Endothelial cell (in vitro differentiated cells): ENCODE results near the gene PSMA7. TPM values are rescaled to one million over a fixed set of nuclear protein-coding genes. Genes with fewer than 3 reads are reported as not detected.
A peak's percentile ranks its signal among the peaks of the same experiment; 100 is the strongest.

Experiments
- DNase-seq: peaks from one replicate; pipeline ENCODE4 v3.0.0; 2021; ENCODE audit warnings: low spot score
- H3K27ac Mint-ChIP-seq: one replicate; pipeline ENCODE4 v1.8.0; 2021; ENCODE audit warnings: mixed read lengths, inconsistent platforms; ENCODE audit not compliant: unreplicated experiment
- H3K27me3 Mint-ChIP-seq: one replicate; pipeline ENCODE4 v1.8.0; 2021; ENCODE audit warnings: mild to moderate bottlenecking, moderate library complexity, mixed read lengths, inconsistent platforms; ENCODE audit not compliant: unreplicated experiment
- H3K36me3 Mint-ChIP-seq: one replicate; pipeline ENCODE4 v1.8.0; 2021; ENCODE audit warnings: mild to moderate bottlenecking, low read depth, mixed read lengths, inconsistent platforms; ENCODE audit not compliant: unreplicated experiment
- H3K4me1 Mint-ChIP-seq: one replicate; pipeline ENCODE4 v1.8.0; 2021; ENCODE audit warnings: mild to moderate bottlenecking, mixed read lengths, inconsistent platforms; ENCODE audit not compliant: unreplicated experiment
- H3K4me3 Mint-ChIP-seq: one replicate; pipeline ENCODE4 v1.8.0; 2021; ENCODE audit warnings: mild to moderate bottlenecking, mixed read lengths, inconsistent platforms; ENCODE audit not compliant: unreplicated experiment
- H3K9me3 Mint-ChIP-seq: one replicate; pipeline ENCODE4 v1.8.0; 2021; ENCODE audit warnings: mixed read lengths, inconsistent platforms; ENCODE audit not compliant: unreplicated experiment
- CTCF ChIP-seq: fragments of 200-600 bp; sonication (generic); IDR thresholded peaks from one replicate; pipeline ENCODE4 v1.5.0; 2021; ENCODE audit warnings: antibody characterized with exemption; ENCODE audit not compliant: unreplicated experiment
- total RNA-seq: library from RNA; stranded (reverse); fragmentation: NEBNext Ultra II Directional; extraction: Animal tissue kit (Norgen Biotek cat#: 25700); gene quantifications from one replicate; pipeline ENCODE4 v1.2.1, GENCODE V29; 2021; ENCODE audit not compliant: unreplicated experiment

PSMA7 gene
- total RNA-seq, 1 donor from 2014 or later, result 302 TPM

- TF ChIP-seq CTCF, result no peak
- no peak overlapping the region for H3K4me3 Mint-ChIP-seq
- no peak for DNase-seq
- H3K4me1 Mint-ChIP-seq, result peaks cover 14% of the 10 kb centered on the region
- H3K27me3 Mint-ChIP-seq, result peaks cover 12% of the 10 kb centered on the region
- H3K36me3 Mint-ChIP-seq, result peaks cover 26% of the 10 kb centered on the region
- no peaks in the 10 kb centered on the region for H3K9me3 Mint-ChIP-seq
- H3K27ac Mint-ChIP-seq, result no peak overlapping the region
Observed at GRCh38 chr20:62157387-62158087, 14.3 kb upstream of the PSMA7 start.

GRCh38 chr20:62156592-62157386, 13.6 kb upstream of the PSMA7 start:
- Mint-ChIP-seq H3K9me3 (no peaks in the 10 kb centered on the region), H3K27me3 (peaks cover 10% of the 10 kb centered on the region), H3K36me3 (peaks cover 31% of the 10 kb centered on the region), H3K4me1 (peaks cover 17% of the 10 kb centered on the region), H3K27ac (no peak overlapping the region), H3K4me3 (no peak overlapping the region)
- TF ChIP-seq CTCF, result peak; percentile 63
- DNase-seq, result peak; percentile 86

- H3K27me3 Mint-ChIP-seq, result peaks cover 7% of the 10 kb centered on the region
- TF ChIP-seq CTCF, result no peak
- DNase-seq, result no peak
- no peak overlapping the region for H3K27ac Mint-ChIP-seq
- H3K4me1 Mint-ChIP-seq, result peaks cover 17% of the 10 kb centered on the region
- no peak overlapping the region for H3K4me3 Mint-ChIP-seq
- H3K9me3 Mint-ChIP-seq, result no peaks in the 10 kb centered on the region
- H3K36me3 Mint-ChIP-seq, result peaks cover 31% of the 10 kb centered on the region
Observed at GRCh38 chr20:62156254-62156556, 13.0 kb upstream of the PSMA7 start.

GRCh38 chr20:62155428-62156253, 12.4 kb upstream of the PSMA7 start:
- peaks cover 31% of the 10 kb centered on the region for H3K36me3 Mint-ChIP-seq
- no peak for DNase-seq
- no peak overlapping the region for H3K4me3 Mint-ChIP-seq
- TF ChIP-seq CTCF, result no peak
- H3K4me1 Mint-ChIP-seq, result peaks cover 17% of the 10 kb centered on the region
- H3K27ac Mint-ChIP-seq, result no peak overlapping the region
- peaks cover 7% of the 10 kb centered on the region for H3K27me3 Mint-ChIP-seq
- H3K9me3 Mint-ChIP-seq, result no peaks in the 10 kb centered on the region
